NCI-H526 treated with DMSO at 0.1 percent for 48 hours (cell line): ENCODE measurements around the gene APCDD1.
"Not testable (repeated sequence)": the region's sequence is repeated elsewhere in the genome, so short reads cannot be mapped to it uniquely, and the experiment has no call there.

ENCODE experiments used
- DNase-seq: peaks from one replicate; lab custom pipeline; 2025; lab: John Stamatoyannopoulos, UW

APCDD1 gene

DNA sequence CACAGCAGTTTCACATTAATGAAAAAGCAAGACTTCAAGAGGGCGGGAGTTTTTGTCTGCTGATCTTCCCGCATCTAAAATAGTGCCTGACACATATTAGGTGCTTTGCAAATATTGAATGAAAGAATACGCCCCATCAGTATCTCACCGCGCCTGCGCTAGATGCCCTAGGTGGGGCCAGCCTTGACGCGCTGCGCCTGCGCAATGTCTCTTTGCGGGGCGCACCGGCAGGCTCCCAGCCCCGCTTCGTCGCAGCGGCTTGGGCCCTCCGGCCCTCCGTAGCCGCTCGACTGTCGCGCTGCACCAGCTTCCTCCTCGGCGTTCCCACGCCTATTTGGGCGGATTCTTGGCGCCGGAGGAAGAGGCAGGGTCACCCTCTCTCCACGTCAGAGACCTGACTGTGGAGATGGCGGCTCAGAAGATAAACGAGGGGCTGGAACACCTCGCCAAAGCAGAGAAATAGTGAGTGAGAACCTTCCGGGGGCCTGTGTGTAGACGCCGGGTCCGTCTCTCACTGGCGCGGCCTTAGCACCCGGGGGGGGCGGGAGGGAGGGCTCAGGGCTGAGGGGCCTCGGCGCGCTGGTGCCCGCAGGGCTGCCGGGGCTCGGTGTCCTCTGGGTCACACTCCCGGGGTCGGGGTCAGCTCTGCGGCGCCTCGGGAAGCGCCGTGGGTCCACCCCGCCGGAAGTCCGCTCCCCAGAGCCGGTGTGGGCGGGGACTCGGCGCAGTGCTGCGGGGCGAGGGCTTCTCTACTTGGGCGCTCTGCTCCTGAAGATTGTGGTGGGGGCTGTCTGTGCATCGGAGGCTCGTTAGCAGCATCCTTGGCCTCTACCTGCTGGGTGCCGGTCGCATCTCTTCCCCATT is 71.5 kb downstream of the APCDD1 start, which contains the start of gene NAPG:
Gene NAPG (plus strand): TSS at position 331 of the 864 bp plus-strand sequence. CDS start 76 bp downstream, at position 407.
- DNase-seq = peak; percentile 58

DNA sequence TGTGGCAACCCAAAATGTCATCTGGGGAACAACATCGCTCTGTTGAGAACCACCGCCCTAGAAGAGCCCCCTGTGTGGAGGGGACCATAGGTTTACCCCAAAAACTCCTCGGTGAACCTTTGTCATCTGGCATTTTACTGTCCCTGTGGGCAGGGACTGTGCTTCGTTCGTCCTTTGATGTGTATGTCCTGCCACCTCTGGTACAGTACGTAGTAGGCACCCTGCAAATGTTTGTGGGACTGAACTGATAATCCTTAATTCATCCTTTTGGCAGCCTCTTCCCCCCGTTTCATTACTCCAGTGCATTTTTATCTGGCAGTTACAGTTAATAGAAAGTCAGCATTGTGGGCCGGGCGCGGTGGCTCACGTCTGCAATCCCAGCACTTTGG is 72.1 kb downstream of the APCDD1 start:
- no peak for DNase-seq

DNA sequence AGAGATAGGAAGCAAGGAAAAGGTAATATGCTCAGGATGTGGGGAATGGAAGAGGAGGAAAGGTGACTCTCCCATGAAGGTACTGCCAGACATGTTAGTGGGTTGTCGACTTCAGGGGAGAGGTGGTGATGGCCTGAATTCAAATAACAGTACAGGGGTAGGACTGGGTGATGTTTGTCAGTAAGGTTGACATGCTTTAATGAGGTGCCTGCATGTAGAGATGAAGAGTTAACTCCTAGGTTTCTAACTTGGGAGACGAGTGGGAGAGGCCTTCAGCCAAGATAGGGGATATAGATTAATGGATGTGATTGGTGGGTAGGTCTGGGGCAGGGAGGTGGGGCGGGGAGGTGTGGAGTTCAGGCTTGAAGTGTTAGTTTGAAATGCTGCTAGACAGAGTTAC is 74.0 kb downstream of the APCDD1 start:
- no peak for DNase-seq

DNA sequence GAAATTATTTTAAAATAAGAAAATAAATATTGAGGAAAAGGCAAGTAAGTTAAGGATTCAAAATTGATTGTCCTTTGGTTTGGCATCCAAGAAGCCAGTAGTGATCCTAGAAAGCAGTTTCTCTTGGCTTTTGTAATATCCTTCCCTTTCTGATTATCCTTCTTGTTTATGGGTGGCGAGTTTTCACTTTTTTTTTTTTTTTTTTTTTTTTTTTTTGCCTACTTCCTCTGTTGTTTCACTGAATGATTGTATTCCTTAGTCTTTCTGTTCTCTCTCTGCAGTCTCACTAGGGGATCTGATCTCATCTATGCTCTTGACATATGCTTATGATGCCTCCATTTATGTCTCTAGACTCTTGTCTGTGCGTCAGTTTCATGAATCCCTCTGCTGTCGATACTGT is 75.6 kb downstream of the APCDD1 start:
- no peak for DNase-seq

DNA sequence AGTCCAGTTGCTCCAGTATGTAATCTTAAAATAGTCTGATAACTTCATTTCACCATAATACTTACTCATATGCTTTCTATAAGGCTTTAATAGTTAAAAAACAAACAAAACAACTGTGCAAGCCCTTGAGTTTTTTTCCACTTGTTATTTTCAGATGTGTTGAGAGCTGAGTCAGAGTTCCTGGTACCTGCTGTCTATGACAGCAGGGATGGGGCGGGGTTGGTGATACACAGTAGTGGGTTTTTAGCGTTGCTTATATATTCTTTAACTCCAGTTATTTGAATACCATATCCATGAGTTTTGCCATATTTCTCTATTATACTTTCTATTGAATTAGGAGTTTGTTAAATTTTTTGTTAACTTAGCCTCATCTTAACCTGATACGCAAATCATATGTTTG is 76.4 kb downstream of the APCDD1 start:
- DNase-seq = no peak

DNA sequence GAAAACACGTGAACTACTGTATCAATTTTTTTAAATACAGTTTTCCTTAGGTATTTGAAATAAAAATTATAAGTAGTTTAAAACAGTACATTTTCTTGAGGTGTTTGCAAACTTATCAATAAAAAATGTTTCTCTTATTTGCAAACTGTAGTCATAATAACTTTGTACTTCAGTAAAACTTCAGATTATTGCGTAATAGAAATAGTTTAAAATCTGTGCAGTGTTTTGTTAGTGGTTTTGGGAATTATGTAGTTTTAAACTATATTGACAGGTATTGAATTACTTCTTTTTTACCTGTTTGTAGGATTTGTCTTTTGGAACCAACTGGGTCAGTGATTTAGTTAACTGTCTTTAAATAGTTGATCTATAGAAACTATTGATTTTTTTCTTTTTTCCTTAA is 78.7 kb downstream of the APCDD1 start:
- no peak for DNase-seq

DNA sequence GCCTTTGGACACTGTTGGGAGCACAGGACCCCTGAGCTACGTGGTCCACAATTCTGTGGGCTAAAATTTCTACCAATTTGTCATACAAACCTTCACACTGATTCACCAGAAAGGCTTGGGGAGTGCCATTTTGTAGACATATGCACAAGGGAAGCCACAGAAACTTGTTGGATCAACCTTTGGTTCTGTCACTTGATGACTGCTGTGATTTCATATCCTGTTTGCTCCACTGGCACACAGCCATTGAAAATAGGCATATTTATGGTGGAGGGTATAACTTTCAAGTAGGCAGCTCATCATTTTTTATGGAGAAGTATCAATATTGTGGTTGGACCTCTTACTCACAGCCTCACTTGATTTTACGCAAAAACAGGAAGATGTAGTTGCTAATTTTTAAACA is 81.8 kb downstream of the APCDD1 start:
- DNase-seq = no peak

DNA sequence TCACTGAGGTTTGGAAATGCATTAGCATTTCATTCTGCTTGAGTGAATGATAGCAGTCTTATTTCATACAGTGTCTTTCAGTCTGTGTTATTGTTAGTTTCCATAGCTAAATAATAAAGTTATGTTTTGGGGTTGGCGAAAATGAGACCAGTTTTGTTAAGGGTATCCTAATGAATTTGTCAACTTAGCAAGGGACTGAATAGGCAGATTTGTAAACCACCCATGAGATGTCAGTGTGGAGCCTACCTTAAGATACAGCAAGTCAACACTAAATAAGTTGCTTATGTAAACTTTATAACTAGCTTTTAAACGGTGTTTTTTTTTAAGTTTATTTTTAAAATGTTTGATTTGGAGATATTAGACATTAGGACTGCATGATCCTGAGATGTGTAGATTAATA is 83.3 kb downstream of the APCDD1 start:
- DNase-seq = no peak

DNA sequence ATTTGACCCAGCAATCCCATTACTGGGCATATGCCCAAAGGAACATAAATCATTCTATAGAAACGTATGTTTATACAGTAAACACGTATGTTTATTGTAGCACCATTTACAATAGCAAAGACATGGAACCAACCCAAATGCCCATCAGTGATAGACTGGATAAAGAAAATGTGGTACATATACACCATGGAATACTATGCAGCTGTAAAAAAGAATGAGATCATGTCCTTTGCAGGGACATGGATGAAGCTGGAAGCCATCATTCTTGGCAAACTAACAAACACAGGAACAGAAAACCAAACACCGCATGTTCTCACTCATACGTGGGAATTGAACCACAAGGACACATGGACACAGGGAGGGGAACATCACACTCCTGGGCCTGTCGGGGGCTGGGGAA is 84.7 kb downstream of the APCDD1 start:
- DNase-seq = not testable (repeated sequence)
